RPMI7951 (cell line): ENCODE measurements around the gene GIMAP8. TPM values are rescaled to one million over a fixed set of nuclear protein-coding genes. Genes with fewer than 3 reads are reported as not detected.
A peak's percentile ranks its signal among the peaks of the same experiment; 100 is the strongest.
"Not testable (repeated sequence)": the region's sequence is repeated elsewhere in the genome, so short reads cannot be mapped to it uniquely, and the experiment has no call there.

ENCODE experiments used
- DNase-seq: peaks from one replicate; pipeline ENCODE4 v3.0.0-alpha.2; 2012; ENCODE audit warnings: low read depth
- total RNA-seq: library from RNA; depleted of rRNA; stranded (reverse); fragments of >200 nt; shearing (Covaris generic); gene quantifications from 2 replicates; pipeline ENCODE4 v1.2.3, GENCODE V29; 2014

GIMAP8 gene
- total RNA-seq, 1 experiment from 2014 or later, result 0.12 TPM

- no peak for DNase-seq
Measured at GRCh38 chr7:150435390-150436073, 14.9 kb upstream of the GIMAP8 start.

- peak; percentile 60 for DNase-seq
Measured at GRCh38 chr7:150439967-150440366, 10.5 kb upstream of the GIMAP8 start.

GRCh38 chr7:150441524-150441923, 8.9 kb upstream of the GIMAP8 start:
- no peak for DNase-seq

- DNase-seq, result no peak
Measured at GRCh38 chr7:150442811-150443210, 7.6 kb upstream of the GIMAP8 start.

GRCh38 chr7:150443793-150444540, 6.5 kb upstream of the GIMAP8 start:
- no peak for DNase-seq

GRCh38 chr7:150444674-150445365, 5.6 kb upstream of the GIMAP8 start:
- peak; percentile 33 for DNase-seq

GRCh38 chr7:150446288-150446938, 4.0 kb upstream of the GIMAP8 start:
- peak; percentile 45 for DNase-seq

GRCh38 chr7:150447966-150448788, 2.3 kb upstream of the GIMAP8 start:
- no peak for DNase-seq

GRCh38 chr7:150448789-150449147, 1.7 kb upstream of the GIMAP8 start:
- DNase-seq, result peak; percentile 61

GRCh38 chr7:150449206-150449952, 1.1 kb upstream of the GIMAP8 start:
- DNase-seq, result no peak

- no peak for DNase-seq
Measured at GRCh38 chr7:150451097-150451793, 815 bp downstream of the GIMAP8 start.

GRCh38 chr7:150451833-150452461, 1.5 kb downstream of the GIMAP8 start:
- DNase-seq, result no peak

- DNase-seq, result no peak
Measured at GRCh38 chr7:150453181-150453580, 2.8 kb downstream of the GIMAP8 start.

- DNase-seq, result no peak
Measured at GRCh38 chr7:150453892-150454291, 3.5 kb downstream of the GIMAP8 start.

GRCh38 chr7:150457064-150457463, 6.6 kb downstream of the GIMAP8 start:
- not testable (repeated sequence) for DNase-seq

- DNase-seq, result no peak
Measured at GRCh38 chr7:150458235-150458634, 7.8 kb downstream of the GIMAP8 start.

- no peak for DNase-seq
Measured at GRCh38 chr7:150458756-150459155, 8.3 kb downstream of the GIMAP8 start.

- DNase-seq, result no peak
Measured at GRCh38 chr7:150461520-150461919, 11.1 kb downstream of the GIMAP8 start.

- DNase-seq, result no peak
Measured at GRCh38 chr7:150462413-150462812, 12.0 kb downstream of the GIMAP8 start.

- DNase-seq, result no peak
Measured at GRCh38 chr7:150463461-150463860, 13.0 kb downstream of the GIMAP8 start.
